Glutamatergic neuron (in vitro differentiated cells): Measurements from ENCODE around the gene ALAS1. TPM values are rescaled to one million over a fixed set of nuclear protein-coding genes. Genes with fewer than 3 reads are reported as not detected.
"Not testable (repeated sequence)": the region's sequence is repeated elsewhere in the genome, so short reads cannot be mapped to it uniquely, and the experiment has no call there.

Source experiments
- DNase-seq: peaks from one replicate; pipeline ENCODE4 v3.0.0; 2022
- H3K27ac Mint-ChIP-seq: one replicate; pipeline ENCODE4 v1.8.0; 2020; ENCODE audit warnings: mild to moderate bottlenecking, mixed read lengths, inconsistent platforms; ENCODE audit not compliant: unreplicated experiment
- H3K27me3 Mint-ChIP-seq: one replicate; pipeline ENCODE4 v1.8.0; 2020; ENCODE audit warnings: mild to moderate bottlenecking, moderate library complexity, mixed read lengths, inconsistent platforms; ENCODE audit not compliant: unreplicated experiment
- H3K36me3 Mint-ChIP-seq: one replicate; pipeline ENCODE4 v1.8.0; 2020; ENCODE audit warnings: mild to moderate bottlenecking, mixed read lengths, inconsistent platforms; ENCODE audit not compliant: unreplicated experiment
- H3K4me1 Mint-ChIP-seq: one replicate; pipeline ENCODE4 v1.8.0; 2020; ENCODE audit warnings: mild to moderate bottlenecking, low read depth, mixed read lengths, inconsistent platforms; ENCODE audit not compliant: unreplicated experiment
- H3K4me3 Mint-ChIP-seq: one replicate; pipeline ENCODE4 v1.8.0; 2020; ENCODE audit warnings: mild to moderate bottlenecking, mixed read lengths, inconsistent platforms; ENCODE audit not compliant: unreplicated experiment
- H3K9me3 Mint-ChIP-seq: one replicate; pipeline ENCODE4 v1.8.0; 2020; ENCODE audit warnings: mild to moderate bottlenecking, moderate library complexity, mixed read lengths, inconsistent platforms; ENCODE audit not compliant: unreplicated experiment
- CTCF ChIP-seq: fragments of 200-600 bp; sonication (generic); IDR thresholded peaks from one replicate; pipeline ENCODE4 v1.5.0; 2021; ENCODE audit not compliant: partially characterized antibody, unreplicated experiment
- total RNA-seq: library from RNA; stranded (reverse); fragmentation: NEBNext Ultra II Directional; extraction: Animal tissue kit (Norgen Biotek cat#: 25700); gene quantifications from one replicate; pipeline ENCODE4 v1.2.1, GENCODE V29; 2021; ENCODE audit not compliant: unreplicated experiment

ALAS1 gene
- total RNA-seq, 1 donor from 2014 or later, result 41.7 TPM

DNA sequence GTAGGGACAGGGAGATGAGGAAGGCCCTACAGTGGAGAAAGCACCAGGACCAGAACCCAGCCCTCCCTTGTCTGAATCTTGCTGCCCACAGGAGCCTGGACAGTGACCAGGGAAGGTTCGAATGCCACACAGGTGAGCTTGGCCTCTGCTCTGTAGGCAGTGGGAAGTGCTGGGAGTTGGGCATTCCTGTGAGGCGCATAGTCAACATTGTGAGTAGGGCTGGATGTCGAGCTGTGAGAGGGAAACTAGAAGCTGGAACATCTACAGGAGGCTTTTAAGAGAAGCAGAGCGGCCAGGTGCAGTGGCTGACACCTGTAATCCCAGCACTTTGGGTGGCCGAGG is 20.3 kb upstream of the ALAS1 start:
- Mint-ChIP-seq H3K27ac (no peak overlapping the region), H3K27me3 (peaks cover 4% of the 10 kb centered on the region), H3K4me1 (peaks cover 3% of the 10 kb centered on the region), H3K9me3 (peaks cover 3% of the 10 kb centered on the region), H3K4me3 (no peak overlapping the region), H3K36me3 (no peaks in the 10 kb centered on the region)
- DNase-seq, result no peak
- TF ChIP-seq CTCF, result no peak

- not testable (repeated sequence) for H3K36me3 Mint-ChIP-seq, H3K9me3 Mint-ChIP-seq
These were observed 19.8 kb upstream of the ALAS1 start for GRCh38 chr3:52178126-52178525.

GRCh38 chr3:52178537-52178936 is 19.4 kb upstream of the ALAS1 start:
- Mint-ChIP-seq H3K36me3 (no peaks in the 10 kb centered on the region), H3K27ac (no peak overlapping the region), H3K4me1 (peaks cover 3% of the 10 kb centered on the region), H3K9me3 (peaks cover 3% of the 10 kb centered on the region), H3K27me3 (peaks cover 4% of the 10 kb centered on the region), H3K4me3 (no peak overlapping the region)
- TF ChIP-seq CTCF, result no peak
- no peak for DNase-seq

More at GRCh38 chr3:52178126-52178525, 19.8 kb upstream of the ALAS1 start:
- not testable (repeated sequence) for DNase-seq, H3K4me3 Mint-ChIP-seq, H3K27me3 Mint-ChIP-seq, H3K4me1 Mint-ChIP-seq, H3K27ac Mint-ChIP-seq

- no peaks in the 10 kb centered on the region for H3K27me3 Mint-ChIP-seq
- TF ChIP-seq CTCF, result no peak
- no peak overlapping the region for H3K27ac Mint-ChIP-seq
- H3K4me1 Mint-ChIP-seq, result peaks cover 3% of the 10 kb centered on the region
- no peaks in the 10 kb centered on the region for H3K36me3 Mint-ChIP-seq
- H3K4me3 Mint-ChIP-seq, result no peak overlapping the region
- DNase-seq, result no peak
- peaks cover 4% of the 10 kb centered on the region for H3K9me3 Mint-ChIP-seq
These were observed 16.4 kb upstream of the ALAS1 start for GRCh38 chr3:52181543-52181942.

DNA sequence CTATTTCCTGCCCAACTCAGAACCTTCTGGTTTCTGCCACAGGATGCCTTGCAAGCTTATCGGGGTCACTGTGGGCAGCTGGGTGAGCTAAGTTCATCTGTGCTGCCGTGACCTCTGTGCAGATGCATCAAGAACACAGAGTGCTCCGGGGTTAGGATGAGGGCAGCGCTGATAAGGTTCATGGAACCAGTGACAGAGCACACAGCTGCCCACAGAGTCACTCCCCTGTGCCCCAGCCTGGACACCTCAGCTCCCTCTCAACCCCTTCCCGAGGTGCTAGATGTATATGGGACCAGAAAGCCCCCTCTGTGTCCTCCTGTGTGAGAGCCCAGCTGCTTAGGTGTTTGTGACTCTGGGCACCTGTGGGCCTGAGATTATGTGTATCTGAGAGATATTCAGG is 15.8 kb upstream of the ALAS1 start:
- no peaks in the 10 kb centered on the region for H3K36me3 Mint-ChIP-seq
- no peak overlapping the region for H3K27ac Mint-ChIP-seq
- no peaks in the 10 kb centered on the region for H3K27me3 Mint-ChIP-seq
- no peak for TF ChIP-seq CTCF
- H3K4me1 Mint-ChIP-seq, result no peaks in the 10 kb centered on the region
- H3K4me3 Mint-ChIP-seq, result no peak overlapping the region
- peaks cover 2% of the 10 kb centered on the region for H3K9me3 Mint-ChIP-seq
- no peak for DNase-seq

GRCh38 chr3:52182691-52183090 is 15.3 kb upstream of the ALAS1 start:
- no peaks in the 10 kb centered on the region for H3K27me3 Mint-ChIP-seq

More at GRCh38 chr3:52182691-52183090, 15.3 kb upstream of the ALAS1 start:
- H3K4me1 Mint-ChIP-seq, result no peaks in the 10 kb centered on the region
- no peak overlapping the region for H3K27ac Mint-ChIP-seq
- no peak overlapping the region for H3K4me3 Mint-ChIP-seq
- H3K36me3 Mint-ChIP-seq, result no peaks in the 10 kb centered on the region
- no peak for TF ChIP-seq CTCF
- H3K9me3 Mint-ChIP-seq, result peaks cover 2% of the 10 kb centered on the region
- DNase-seq, result no peak
